HG02943 (cell line): ENCODE data around the gene HS1BP3.

Experiments used
- ATAC-seq: cut with Tn5 transposase; IDR thresholded peaks from one replicate; pipeline ENCODE4 v1.9.1; 2021; ENCODE audit warnings: mild to moderate bottlenecking, low read depth, moderate library complexity; ENCODE audit not compliant: unreplicated experiment

HS1BP3 gene

DNA sequence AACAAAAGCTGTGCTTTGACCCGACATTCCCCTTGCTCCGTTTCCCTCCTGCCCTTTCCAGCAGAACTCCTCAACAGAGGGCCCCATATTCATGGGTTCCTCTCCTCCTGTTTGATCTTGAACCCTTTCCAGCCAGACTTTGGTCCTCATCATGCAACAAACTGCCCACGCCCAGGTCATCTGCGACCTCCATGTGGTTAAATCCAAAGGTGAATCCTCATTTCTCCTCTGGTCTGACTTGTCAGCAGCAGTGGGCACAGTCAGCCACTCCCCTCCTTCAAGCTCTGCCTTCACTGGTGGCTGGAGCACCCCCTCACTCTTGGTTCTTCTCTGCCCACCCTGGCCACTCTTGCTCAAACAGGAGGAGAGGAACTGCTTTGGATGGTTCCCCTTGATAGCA is 2.7 kb downstream of the HS1BP3 start:
- no peak for ATAC-seq

- no peak for ATAC-seq
These were observed 3.2 kb downstream of the HS1BP3 start for GRCh38 chr2:20647738-20648137.

- ATAC-seq, result no peak
These were observed 3.7 kb downstream of the HS1BP3 start for GRCh38 chr2:20647211-20647610.

DNA sequence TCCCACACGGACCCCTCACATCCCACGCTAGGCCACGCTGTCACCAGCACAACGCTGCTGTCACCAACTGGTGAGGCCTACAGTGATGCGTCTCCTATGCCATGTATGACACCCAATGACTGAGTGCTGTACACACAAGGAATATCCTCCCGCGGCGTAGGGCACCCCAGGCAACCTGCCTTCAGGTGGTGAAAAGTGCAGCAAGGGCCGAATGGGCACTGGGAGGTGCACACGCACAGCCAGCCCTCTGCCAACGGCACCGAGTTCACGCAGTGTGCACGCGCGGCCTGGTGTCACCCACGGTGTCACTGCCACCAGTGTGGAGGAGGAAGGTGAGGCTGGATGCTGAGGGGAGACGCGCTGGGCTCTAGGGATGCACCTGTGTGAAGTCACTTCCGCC is 4.5 kb downstream of the HS1BP3 start:
- ATAC-seq, result no peak

- no peak for ATAC-seq
These were observed 5.1 kb downstream of the HS1BP3 start for GRCh38 chr2:20645761-20646160.

GRCh38 chr2:20645301-20645701 is 5.6 kb downstream of the HS1BP3 start:
- no peak for ATAC-seq

DNA sequence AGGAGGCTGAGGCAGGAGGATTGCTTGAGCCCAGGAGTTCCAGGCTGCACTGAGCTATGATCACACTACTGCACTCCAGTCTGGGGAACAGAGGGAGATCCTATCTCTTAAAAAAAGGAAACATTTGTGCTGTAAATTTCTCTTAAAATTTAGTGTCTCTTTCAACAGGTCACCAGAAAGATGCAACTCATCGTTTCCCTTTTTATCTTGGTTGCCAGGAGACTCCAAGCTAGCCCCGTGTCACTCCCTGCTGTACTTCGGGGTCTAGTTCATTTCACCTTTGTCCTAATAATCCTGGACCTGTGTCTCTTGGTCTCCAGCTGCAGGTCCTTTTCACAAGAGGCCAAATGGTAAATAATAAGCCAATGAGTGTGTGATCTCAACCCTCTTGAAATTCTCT is 7.1 kb downstream of the HS1BP3 start:
- ATAC-seq, result no peak

DNA sequence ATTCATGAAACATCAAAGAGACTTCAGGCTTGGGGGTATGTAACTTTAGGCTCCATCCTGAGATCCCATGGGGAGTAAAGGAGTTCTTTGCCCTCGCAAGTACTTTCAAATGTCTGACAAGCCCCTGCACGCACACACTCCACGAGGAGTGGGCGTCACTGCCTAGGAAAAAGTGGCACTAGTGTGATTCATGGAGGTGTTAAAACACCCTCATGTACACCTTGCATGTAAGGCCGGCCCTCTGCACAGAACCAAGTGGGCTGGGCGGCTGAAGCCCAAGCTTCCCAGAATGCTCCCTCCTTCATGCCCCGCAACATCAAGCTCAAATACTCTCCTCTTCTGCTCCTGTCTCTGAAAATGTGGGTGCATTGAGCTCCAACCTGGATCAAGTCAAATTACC is 7.8 kb downstream of the HS1BP3 start:
- ATAC-seq, result no peak

- peak; percentile 92 for ATAC-seq
These were observed 8.6 kb downstream of the HS1BP3 start for GRCh38 chr2:20642055-20642971.

DNA sequence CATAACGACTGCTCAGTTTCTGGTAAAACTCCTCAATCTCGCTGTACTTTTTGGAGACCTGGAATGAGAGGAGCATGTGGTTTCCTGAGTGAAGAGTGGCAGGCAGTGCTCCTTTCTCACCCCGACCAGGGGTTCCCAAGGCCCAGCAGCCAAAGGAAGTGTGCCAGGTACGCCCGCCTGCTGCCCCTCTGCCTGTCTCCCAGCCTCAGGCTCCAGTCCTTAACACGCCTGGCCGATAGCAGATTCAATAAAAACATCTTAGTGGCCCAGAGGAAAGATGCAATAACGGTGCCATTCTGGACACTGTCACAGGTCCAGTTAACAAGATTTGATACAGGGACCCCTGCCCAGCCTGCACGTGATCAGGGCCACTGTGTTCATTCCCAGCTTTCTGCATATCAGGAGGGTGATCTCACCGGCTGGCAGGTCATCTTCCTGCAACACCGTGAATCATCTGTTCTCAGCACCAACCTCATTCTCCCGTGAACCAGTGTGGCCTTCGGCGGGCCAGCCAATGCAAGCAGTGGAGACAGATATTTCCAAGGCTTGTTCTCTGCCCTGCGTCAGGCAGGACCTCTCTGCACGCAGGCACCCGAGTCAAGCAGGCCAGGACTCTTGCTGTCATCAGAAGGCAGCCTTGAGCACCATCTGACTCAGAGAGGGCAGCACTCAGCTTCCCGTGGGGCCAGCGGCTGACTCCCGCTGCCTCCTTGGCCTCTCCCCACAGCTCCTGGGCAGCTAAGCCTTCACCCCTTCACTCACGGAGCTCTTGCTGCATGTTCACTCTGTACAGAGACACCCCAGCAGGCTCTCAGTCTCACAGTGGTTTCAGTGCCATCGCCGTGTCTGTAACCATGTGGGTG is 9.5 kb downstream of the HS1BP3 start:
- ATAC-seq, result no peak

DNA sequence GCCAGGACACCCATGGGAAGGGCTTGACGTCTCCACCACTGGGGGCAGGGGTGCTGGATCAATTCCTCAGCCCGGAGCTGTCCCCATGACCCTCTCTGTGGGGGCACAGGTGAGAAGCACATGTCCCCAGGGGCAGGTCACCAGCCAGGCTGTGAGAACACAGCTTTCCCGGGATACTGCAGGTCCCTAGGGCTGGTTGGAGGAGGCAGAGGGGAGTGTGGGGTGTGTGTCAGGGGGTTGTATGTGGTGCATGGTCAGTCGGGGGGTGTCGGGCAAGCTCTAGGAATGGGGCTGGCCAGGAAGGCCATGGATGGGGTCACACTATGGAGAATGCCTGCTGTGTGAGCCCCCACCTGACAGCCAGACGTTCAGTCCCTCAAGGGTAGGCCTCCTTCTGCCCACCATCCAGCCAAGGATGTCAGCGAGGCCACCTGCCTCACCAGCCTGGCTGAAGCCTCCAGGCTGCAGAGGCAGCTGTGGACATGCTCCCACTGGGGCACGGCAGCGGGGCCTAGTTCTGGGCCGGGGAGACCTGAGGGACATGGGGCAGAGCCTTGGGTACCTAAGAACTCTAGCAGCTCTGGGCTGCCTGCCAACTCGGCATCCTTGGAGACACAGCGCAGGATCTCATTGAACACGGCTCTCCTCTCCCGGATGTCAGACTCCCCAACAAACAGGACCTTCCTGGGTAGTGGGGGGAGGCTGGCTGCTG is 10.3 kb downstream of the HS1BP3 start:
- no peak for ATAC-seq

DNA sequence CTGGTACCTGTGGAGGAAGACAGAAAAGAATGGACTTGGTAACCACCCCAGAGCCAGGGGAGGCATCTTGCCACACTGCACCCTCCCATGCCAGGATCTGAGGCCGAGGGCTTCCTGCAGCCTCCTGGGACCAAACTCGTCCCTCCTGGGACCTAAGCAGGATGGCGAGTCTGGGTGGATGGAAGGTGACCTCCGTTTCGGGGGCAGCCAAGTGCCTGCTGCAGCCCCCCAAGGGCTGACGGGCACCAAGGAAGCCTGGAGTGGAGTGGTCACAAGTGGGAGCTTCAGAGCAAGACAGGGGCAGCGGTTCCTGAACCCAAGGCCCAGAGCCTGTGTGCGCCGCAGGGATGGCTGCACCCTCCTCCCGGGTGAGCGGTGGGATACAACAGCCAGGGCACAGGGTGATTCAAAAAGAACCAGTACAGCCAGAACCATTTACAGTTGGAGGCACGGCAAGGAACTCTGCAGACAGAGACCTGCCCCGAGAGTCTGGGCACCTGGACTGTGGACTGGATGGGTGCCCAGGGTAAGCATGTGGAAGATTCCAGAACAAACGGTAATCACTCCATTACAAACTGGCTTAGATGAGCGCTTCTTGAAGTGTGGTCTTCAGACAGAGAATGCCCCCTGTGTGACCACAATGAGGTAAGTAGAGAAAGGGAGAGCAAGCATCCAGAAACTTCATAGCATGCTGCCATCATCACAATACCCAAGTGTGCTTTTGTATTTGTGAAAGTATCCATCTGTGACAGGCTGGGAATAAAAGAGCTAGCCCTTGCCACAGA is 12.1 kb downstream of the HS1BP3 start:
- ATAC-seq, result no peak

GRCh38 chr2:20638014-20638413 is 12.9 kb downstream of the HS1BP3 start:
- ATAC-seq, result no peak

DNA sequence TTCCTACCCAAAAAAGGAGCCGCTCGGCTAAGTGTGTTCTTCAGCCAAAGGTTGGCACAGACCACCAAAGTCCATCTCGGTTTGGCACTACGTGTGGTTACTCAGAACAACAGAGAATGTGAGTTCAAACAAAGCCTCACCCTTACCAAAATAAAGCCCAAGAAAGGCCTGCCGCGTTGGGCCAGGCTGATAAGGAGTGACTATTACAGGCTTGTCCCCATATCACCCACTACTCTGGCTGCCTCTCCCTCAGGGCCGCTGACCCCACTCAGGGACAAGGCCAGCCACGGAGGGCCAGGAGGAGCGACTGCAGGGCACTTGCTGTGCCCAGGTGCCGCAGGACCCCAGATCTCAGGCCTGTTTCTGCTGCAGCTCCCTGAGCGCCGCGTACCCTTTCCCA is 13.8 kb downstream of the HS1BP3 start:
- ATAC-seq, result no peak

DNA sequence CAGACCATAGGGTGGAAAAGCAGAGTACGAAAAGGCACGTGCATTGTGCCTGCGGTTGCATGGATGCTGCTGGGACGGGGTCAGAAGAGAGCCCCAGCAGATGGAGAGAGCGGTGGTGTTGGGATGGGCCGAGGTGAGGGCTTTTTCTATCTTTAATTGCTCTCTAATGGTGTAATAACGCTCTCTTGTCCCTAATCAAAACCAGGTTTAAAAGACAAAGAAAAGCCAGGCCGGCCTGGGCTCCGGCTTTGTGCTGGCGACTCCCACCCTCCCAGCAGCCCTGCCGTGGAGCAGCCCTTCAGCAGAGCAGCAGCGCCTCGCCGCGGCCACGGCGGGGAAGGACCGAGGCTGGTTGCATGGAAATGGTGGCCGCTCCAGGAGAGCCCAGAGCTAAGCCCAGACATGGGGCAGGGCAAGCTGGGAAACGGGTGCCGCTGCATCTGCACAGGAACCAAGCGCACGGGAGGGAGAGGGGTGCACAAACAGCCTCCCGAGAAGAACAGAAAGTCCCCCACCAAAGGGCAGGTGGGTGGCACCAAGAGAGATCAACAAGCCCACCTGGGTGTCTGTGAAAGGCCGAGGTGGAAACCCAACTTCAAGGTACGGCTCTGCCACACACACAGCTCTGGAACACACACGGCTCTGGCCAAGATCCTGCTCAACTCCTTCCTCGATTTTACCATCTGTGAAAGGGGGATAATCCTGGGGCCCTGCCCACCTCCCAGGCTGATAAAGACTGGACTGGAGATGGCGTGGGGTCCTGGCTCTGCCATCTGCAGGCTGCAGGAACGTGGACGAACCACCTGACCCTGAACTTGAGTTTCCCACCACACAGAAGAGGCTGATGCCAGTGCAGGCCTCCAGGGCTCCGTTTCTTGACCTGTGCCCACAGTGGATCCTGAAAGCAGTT is 15.0 kb downstream of the HS1BP3 start:
- peak; percentile 75 for ATAC-seq

GRCh38 chr2:20635113-20635510 is 15.8 kb downstream of the HS1BP3 start:
- no peak for ATAC-seq

DNA sequence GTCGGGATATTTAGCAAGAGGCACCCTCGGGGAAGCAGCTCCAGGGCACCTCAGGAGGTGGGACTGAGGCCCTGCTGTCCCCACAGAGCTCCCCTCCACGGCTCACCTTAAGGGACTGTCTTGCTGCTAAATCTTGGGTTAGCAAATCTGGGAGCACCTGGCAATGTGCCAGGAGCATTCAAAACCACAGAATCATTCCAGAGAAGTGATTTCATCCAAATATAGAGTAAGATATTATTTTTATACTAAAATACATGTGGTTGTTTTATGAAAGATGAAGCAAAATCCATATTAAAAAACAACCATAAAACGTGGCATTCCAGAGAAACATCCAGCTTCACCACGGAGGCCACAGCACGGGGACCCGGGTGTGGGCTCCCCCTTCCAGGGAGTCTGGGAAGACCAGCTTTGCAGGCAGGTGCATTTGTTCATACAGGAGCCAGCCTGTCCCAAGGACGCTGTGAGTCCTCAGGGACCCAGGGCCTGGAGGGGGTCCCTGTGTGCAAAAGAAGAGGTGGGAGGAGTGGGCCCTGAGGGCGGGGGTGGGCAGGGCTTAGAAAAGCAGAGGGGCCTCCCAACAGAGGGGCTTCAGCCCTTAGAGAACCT is 16.3 kb downstream of the HS1BP3 start:
- no peak for ATAC-seq

- ATAC-seq, result no peak
These were observed 16.9 kb downstream of the HS1BP3 start for GRCh38 chr2:20633794-20634506.
